ACC112 (cell line): ENCODE data around the gene TIMM29.

Experiments used
- H2AFZ ChIP-seq: fragments of 200-600 bp; sonication (generic); one replicate; pipeline ENCODE4 v1.6.0; 2017; ENCODE audit warnings: antibody characterized with exemption, low read length; ENCODE audit not compliant: unreplicated experiment
- H3K27ac ChIP-seq: fragments of 200-600 bp; sonication (generic); 2 replicates; pipeline ENCODE4 v1.5.1; 2014; ENCODE audit warnings: low read depth, mild to moderate bottlenecking, antibody characterized with exemption, low read length, moderate library complexity
- H3K27me3 ChIP-seq: fragments of 200-600 bp; sonication (generic); 2 replicates; pipeline ENCODE4 v1.6.1; 2014; ENCODE audit warnings: mild to moderate bottlenecking, antibody characterized with exemption, low read length, moderate library complexity, mixed read lengths; ENCODE audit not compliant: insufficient read depth
- H3K36me3 ChIP-seq: fragments of 200-600 bp; sonication (generic); 2 replicates; pipeline ENCODE4 v1.6.1; 2016; ENCODE audit warnings: mild to moderate bottlenecking, antibody characterized with exemption, low read length, moderate library complexity, mixed read lengths; ENCODE audit not compliant: insufficient read depth
- H3K4me1 ChIP-seq: fragments of 200-600 bp; sonication (generic); one replicate; pipeline ENCODE4 v1.6.1; 2016; ENCODE audit warnings: low read length, mixed read lengths; ENCODE audit not compliant: insufficient read depth, unreplicated experiment, control insufficient read depth
- H3K4me3 ChIP-seq: fragments of 200-600 bp; sonication (generic); 2 replicates; pipeline ENCODE4 v1.5.1; 2014; ENCODE audit warnings: mild to moderate bottlenecking, low read depth, low read length
- H3K79me2 ChIP-seq: fragments of 200-600 bp; sonication (generic); one replicate; pipeline ENCODE4 v1.6.0; 2016; ENCODE audit warnings: low read length; ENCODE audit not compliant: control insufficient read depth, unreplicated experiment, insufficient read depth

Gene TIMM29

DNA sequence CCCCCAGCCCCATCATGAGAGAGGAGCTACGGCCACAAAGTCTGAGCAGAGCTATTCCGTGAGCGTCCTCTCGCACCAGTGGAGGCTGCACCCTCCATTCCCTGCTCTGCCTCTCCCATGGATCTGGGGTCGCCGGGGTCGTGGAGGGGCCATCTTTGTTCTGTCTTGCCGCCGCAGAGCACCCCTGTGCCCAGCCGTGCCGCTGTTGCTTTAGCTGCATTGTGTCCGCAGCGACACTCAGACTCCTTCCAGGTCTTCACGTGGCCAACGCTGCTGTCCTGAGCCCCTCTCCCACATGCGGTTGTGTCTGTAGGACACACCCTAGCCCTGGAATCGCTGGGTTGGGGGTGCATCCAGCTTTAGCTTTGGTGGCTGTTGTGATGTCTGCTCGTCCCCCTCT, 16.0 kb upstream of the TIMM29 start:
- H3K27me3 ChIP-seq = no peaks in the 10 kb centered on the region
- H3K79me2 ChIP-seq = no peaks in the 10 kb centered on the region
- H3K4me3 ChIP-seq = no peak overlapping the region
- H3K36me3 ChIP-seq = peaks cover 4% of the 10 kb centered on the region; the same call in 1 of the 2 replicates
- no peak overlapping the region for H2AFZ ChIP-seq
- H3K27ac ChIP-seq = no peak overlapping the region
- peaks cover 14% of the 10 kb centered on the region for H3K4me1 ChIP-seq

DNA sequence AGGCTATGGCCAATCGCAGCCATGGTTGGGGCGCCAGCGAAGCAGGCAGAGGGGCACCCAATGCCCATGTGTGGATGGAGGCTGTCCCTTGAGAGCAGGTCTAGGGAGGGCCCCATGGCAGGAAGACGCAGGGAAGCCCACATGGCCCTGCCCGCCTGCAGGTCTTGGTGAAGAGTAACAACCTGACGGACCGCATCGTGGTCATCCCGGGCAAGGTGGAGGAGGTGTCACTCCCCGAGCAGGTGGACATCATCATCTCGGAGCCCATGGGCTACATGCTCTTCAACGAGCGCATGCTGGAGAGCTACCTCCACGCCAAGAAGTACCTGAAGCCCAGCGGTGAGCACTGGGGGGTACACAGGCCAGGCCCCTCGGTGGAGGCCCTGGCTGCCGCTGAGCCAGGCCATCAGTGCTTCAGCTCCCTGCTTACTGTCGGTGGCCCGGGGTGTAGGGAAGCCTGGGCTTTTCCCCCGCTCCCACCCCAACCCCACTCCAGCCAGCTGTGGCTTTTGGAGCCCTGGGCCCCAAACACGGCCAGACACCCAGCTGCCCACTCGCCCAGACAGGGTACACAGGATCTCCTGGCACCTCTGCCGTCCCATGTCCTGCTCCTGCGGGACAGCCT, 14.8 kb upstream of the TIMM29 start:
- Histone ChIP-seq H3K36me3 (no peaks in the 10 kb centered on the region), H3K27me3 (no peaks in the 10 kb centered on the region), H3K4me1 (peaks cover 14% of the 10 kb centered on the region), H3K4me3 (no peak overlapping the region), H3K79me2 (no peaks in the 10 kb centered on the region), H2AFZ (no peak overlapping the region), H3K27ac (no peak overlapping the region)

DNA sequence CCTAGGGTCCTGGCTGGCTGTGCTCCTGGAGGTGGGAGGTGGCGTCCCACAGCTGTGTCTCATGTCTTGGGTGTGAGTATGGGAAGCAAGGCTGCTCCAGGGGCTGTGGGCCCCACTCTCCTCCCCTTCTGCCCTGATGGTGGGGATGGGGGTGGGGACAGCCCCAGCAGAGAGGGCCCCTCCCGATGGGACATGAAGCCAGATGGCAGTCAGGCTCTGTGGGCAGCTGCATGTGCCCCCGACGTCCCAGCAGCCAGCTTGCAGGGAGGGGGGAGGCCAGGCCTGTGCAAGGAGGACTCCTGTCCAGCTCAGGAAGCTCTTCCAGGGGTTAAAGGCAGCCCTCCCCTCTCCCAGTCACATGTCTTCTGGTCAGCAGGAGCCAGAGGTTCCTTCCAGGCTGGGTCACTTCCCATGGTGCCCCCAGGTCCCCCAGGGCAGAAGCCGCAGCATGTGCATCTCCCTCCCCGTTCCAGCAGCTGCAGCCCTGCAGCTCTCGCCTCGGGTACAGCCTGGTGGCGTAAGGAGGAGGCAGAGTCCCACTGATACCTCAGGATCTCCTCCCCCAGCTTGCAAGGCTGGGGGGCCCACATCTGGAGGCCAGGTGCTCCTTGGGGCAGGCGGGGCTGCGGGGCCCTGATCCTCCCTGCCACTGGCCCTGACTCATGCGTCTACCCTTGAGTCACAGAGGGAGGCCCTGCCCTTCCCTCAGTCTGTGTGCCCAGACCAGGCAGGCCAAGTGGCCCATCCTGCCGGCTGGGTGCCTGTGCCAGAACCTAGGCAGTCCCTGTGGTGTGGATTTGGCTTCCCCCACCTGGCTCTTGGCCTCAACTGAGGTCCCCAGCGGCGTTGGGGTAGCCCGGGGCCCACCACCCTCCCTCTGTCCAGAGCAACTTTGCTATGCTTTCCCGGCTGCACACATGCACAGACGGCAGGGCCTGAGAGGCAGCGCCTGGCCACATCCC, 13.2 kb upstream of the TIMM29 start:
- no peaks in the 10 kb centered on the region for H3K79me2 ChIP-seq
- peaks cover 14% of the 10 kb centered on the region for H3K4me1 ChIP-seq
- H3K27me3 ChIP-seq = no peaks in the 10 kb centered on the region
- no peak overlapping the region for H2AFZ ChIP-seq
- H3K27ac ChIP-seq = no peak overlapping the region
- no peak overlapping the region for H3K4me3 ChIP-seq
- no peaks in the 10 kb centered on the region for H3K36me3 ChIP-seq

DNA sequence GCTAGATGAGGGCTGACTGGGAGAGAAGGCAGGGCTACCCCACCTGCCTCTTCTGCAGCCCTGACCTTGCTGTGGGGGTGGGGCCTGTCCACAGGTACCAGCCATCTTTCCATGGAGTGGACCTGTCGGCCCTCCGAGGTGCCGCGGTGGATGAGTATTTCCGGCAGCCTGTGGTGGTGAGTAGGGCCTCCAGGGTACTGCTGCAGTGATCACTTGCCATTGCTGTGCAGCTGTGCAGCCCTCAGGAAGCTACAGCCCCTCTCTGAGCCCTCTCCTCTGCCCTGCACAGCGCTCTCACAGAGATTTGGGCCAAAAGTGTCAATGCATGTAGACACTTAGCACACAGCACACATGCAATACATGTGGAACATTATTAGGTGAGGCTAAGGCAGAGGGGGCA, 12.0 kb upstream of the TIMM29 start:
- Histone ChIP-seq H3K27me3 (no peaks in the 10 kb centered on the region), H3K4me1 (peaks cover 14% of the 10 kb centered on the region), H3K4me3 (no peak overlapping the region), H3K27ac (no peak overlapping the region), H3K36me3 (no peaks in the 10 kb centered on the region), H2AFZ (no peak overlapping the region), H3K79me2 (no peaks in the 10 kb centered on the region)

DNA sequence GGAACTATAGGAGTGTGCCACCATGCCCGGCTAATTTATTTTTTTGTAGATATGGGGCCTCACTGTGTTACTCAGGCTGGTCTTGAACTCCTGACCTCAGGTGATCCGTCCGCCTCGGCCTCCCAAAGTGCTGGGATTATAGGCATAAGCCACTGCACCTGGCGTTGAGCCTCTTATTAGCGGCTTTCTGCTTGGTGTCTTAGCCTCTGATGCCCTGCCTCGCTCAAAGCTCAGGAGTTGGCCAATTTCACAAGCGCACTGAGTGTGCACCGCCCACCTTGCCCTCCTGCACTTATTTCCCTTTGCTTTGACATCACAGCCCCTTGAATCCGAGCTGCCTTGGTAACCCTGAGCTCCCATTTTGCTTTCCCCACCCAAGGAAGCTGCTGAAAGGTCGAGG, 10.3 kb upstream of the TIMM29 start:
- Histone ChIP-seq H3K27ac (no peak overlapping the region), H2AFZ (no peak overlapping the region), H3K36me3 (no peaks in the 10 kb centered on the region), H3K27me3 (no peaks in the 10 kb centered on the region), H3K79me2 (no peaks in the 10 kb centered on the region), H3K4me3 (no peak overlapping the region), H3K4me1 (peaks cover 14% of the 10 kb centered on the region)

DNA sequence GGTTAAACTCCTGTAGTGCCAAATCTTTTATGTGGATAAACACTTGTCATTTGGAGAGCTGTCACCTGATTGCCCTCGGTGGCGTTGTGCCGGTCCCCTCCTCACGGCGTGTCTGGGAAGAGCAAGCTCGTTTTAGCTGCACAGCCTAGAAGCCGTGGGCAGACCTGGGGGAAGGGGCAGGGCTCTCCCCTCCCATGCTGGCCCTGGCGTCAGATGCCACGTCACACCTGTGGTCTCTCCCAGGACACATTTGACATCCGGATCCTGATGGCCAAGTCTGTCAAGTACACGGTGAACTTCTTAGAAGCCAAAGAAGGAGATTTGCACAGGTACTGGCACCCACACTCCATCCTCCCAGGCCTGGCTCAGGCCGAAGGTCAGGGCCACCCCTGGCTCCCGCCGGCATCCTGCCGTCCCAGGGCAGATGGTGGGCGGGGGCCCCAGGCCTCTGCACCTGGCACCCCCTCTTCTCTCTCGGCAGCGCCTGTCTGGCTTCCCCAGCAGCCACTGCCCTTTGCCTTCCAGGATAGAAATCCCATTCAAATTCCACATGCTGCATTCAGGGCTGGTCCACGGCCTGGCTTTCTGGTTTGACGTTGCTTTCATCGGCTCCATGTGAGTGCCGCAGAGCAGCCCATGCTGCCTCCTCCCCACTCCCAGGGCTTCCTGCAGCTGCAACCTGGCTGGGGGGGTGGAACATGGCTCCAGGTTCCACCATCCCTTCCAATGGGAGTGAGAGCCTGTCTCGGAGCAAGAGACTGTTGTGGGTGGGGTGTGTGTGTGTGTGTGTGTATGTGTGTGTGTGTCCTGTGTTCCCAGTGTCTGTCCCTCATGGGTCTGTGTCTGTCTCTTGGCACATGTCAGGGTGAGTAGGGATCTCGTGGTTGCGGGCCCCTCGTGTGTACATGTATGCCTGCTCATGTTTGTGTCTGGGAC, 9.0 kb upstream of the TIMM29 start:
- Histone ChIP-seq H2AFZ (no peak overlapping the region), H3K27ac (no peak overlapping the region), H3K79me2 (no peaks in the 10 kb centered on the region), H3K4me1 (peaks cover 14% of the 10 kb centered on the region), H3K4me3 (no peak overlapping the region), H3K27me3 (no peaks in the 10 kb centered on the region), H3K36me3 (no peaks in the 10 kb centered on the region)

DNA sequence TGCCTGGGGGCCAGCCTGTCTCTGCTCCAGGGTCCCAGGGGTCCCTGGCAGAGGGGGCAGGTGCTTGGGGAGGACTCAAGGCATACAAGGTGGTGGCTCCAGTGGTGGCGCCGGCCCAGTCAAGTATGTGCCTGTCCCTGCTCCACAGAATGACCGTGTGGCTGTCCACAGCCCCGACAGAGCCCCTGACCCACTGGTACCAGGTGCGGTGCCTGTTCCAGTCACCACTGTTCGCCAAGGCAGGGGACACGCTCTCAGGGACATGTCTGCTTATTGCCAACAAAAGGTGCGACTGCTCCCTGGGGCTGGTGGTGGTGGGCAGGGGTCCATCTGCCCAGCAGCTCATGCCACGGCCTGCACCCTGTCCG, 8.3 kb upstream of the TIMM29 start:
- H3K27me3 ChIP-seq = no peaks in the 10 kb centered on the region
- H3K36me3 ChIP-seq = 0 out of 2 replicates have a peak, but pooled peaks cover under 1% of the 10 kb centered on the region
- H3K27ac ChIP-seq = no peak overlapping the region
- H3K4me3 ChIP-seq = no peak overlapping the region
- H2AFZ ChIP-seq = no peak overlapping the region
- peaks cover 8% of the 10 kb centered on the region for H3K4me1 ChIP-seq
- no peaks in the 10 kb centered on the region for H3K79me2 ChIP-seq

DNA sequence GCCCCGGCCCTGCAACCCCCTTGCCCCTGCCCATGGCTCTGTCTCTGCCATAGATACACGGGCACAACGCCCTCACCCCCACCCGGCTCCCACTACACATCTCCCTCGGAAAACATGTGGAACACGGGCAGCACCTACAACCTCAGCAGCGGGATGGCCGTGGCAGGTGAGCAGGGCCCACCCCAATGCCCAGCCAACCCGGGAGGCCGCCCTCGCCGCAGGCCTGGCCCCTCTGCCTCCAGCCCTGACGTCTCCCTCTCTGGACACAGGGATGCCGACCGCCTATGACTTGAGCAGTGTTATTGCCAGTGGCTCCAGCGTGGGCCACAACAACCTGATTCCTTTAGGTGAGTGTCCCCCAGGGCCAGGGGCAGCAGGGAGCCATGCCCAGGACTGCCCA, 7.8 kb upstream of the TIMM29 start:
- Histone ChIP-seq H2AFZ (no peak overlapping the region), H3K79me2 (no peaks in the 10 kb centered on the region), H3K4me3 (no peak overlapping the region), H3K27ac (no peak overlapping the region), H3K36me3 (0 out of 2 replicates have a peak, but pooled peaks cover 3% of the 10 kb centered on the region), H3K4me1 (peaks cover 3% of the 10 kb centered on the region), H3K27me3 (no peaks in the 10 kb centered on the region)

DNA sequence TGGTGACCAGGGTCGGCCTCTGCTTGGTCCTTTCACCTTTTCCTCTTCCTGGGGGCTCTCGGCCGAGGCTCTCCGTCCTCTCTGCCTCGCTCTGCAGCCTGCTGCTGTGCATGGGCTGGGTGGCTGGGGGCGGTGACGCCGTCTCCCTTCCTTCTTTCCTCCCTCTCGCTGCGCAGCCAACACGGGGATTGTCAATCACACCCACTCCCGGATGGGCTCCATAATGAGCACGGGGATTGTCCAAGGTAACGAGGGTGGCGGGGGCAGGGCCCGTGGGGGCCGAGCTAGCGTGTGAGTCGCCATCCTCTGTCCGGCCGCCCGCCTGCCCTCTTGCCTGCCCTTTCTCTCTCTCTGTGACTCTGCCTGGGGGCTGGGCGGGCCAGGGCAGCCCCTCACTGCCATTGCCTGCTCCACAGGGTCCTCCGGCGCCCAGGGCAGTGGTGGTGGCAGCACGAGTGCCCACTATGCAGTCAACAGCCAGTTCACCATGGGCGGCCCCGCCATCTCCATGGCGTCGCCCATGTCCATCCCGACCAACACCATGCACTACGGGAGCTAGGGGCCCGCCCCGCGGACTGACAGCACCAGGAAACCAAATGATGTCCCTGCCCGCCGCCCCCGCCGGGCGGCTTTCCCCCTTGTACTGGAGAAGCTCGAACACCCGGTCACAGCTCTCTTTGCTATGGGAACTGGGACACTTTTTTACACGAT, 7.3 kb upstream of the TIMM29 start:
- Histone ChIP-seq H2AFZ (no peak overlapping the region), H3K4me3 (no peak overlapping the region), H3K36me3 (0 out of 2 replicates have a peak, but pooled peaks cover 3% of the 10 kb centered on the region), H3K4me1 (no peaks in the 10 kb centered on the region), H3K79me2 (no peaks in the 10 kb centered on the region), H3K27ac (no peak overlapping the region), H3K27me3 (no peaks in the 10 kb centered on the region)
